Common myeloid progenitor, CD34-positive (primary cell): ENCODE results near the gene WDFY2.
"Not testable (repeated sequence)": the region's sequence is repeated elsewhere in the genome, so short reads cannot be mapped to it uniquely, and the experiment has no call there.

Experiments used
- CTCF ChIA-PET: fragments of 350-600 bp; sonication (Branson Sonifier 250); formaldehyde crosslinking; loops from one replicate; lab custom pipeline; 2021; ENCODE audit warnings: antibody characterized with exemption; lab: Charles Lee
- POLR2A ChIA-PET: fragments of 350-600 bp; sonication (Branson Sonifier 250); formaldehyde crosslinking; loops from one replicate; lab custom pipeline; 2021; ENCODE audit warnings: antibody characterized with exemption; lab: Charles Lee
- DNase-seq, 3 donors: peaks; one replicate each; pipeline versions ENCODE4 v3.0.0 to v3.0.0-alpha.2; 2013
- H3K27ac ChIP-seq, 2 experiments: 1 replicate in 1 of 2; 2 replicates in 1 of 2; pipeline ENCODE4 v1.7.0; 2013; ENCODE audit warnings: inconsistent platforms in 2 of 2, low read length in 2 of 2, mild to moderate bottlenecking in 2 of 2, low read depth in 1 of 2, moderate library complexity in 1 of 2; ENCODE audit not compliant: severe bottlenecking in 2 of 2, insufficient read depth in 1 of 2, poor library complexity in 1 of 2
- H3K27me3 ChIP-seq, 5 experiments: replicated peaks in 2 of 5; 1 replicate in 3 of 5; 2 replicates in 2 of 5; pipeline versions ENCODE4 v1.6.1 to v1.7.0; 2013; ENCODE audit warnings: low read length in 4 of 5, mild to moderate bottlenecking in 2 of 5, moderate library complexity in 2 of 5, inconsistent platforms in 1 of 5; ENCODE audit not compliant: insufficient read depth in 5 of 5, control insufficient read depth in 4 of 5
- H3K36me3 ChIP-seq, 4 experiments: 1 replicate in 2 of 4; 2 replicates in 2 of 4; pipeline versions ENCODE4 v1.6.1 to v1.7.0; 2013; ENCODE audit warnings: low read length in 3 of 4, control low read depth in 1 of 4, mild to moderate bottlenecking in 1 of 4; ENCODE audit not compliant: control insufficient read depth in 4 of 4, insufficient read depth in 4 of 4
- H3K4me1 ChIP-seq, 4 experiments: 1 replicate in 3 of 4; 2 replicates in 1 of 4; pipeline versions ENCODE4 v1.6.1 to v1.7.1; 2013; ENCODE audit warnings: low read length in 3 of 4, mild to moderate bottlenecking in 3 of 4, control low read depth in 1 of 4, inconsistent platforms in 1 of 4, moderate library complexity in 1 of 4; ENCODE audit not compliant: control insufficient read depth in 4 of 4, insufficient read depth in 4 of 4; ENCODE audit errors: control extremely low read depth in 1 of 4
- H3K4me3 ChIP-seq, 7 experiments: 1 replicate in 4 of 7; 2 replicates in 3 of 7; pipeline versions ENCODE4 v1.5.1 to v1.7.0; 2013; ENCODE audit warnings: mild to moderate bottlenecking in 7 of 7, low read length in 6 of 7, moderate library complexity in 6 of 7, inconsistent platforms in 2 of 7, low read depth in 2 of 7, control low read depth in 1 of 7; ENCODE audit not compliant: insufficient read depth in 4 of 7, control insufficient read depth in 1 of 7; ENCODE audit errors: extremely low read depth in 1 of 7
- H3K9me3 ChIP-seq, 5 experiments: 1 replicate in 4 of 5; 2 replicates in 1 of 5; pipeline versions ENCODE4 v1.6.1 to v1.7.1; 2013; ENCODE audit warnings: low read length in 4 of 5, mild to moderate bottlenecking in 2 of 5, inconsistent platforms in 1 of 5, low read depth in 1 of 5, moderate library complexity in 1 of 5; ENCODE audit not compliant: control insufficient read depth in 4 of 5, insufficient read depth in 2 of 5; ENCODE audit errors: control extremely low read depth in 1 of 5
- WGBS: methylation state at CpG from one replicate; pipeline ENCODE4 v1.1.5; 2013; ENCODE audit not compliant: insufficient coverage; 5-methylcytosine and 5-hydroxymethylcytosine counted together

WDFY2 gene

GRCh38 chr13:51590231-51590970, 6.1 kb downstream of the WDFY2 start:
- no peaks in the 10 kb centered on the region for H3K27me3 ChIP-seq
- no peak for DNase-seq
- peaks cover 33 to 60% (median 47%) of the 10 kb centered on the region in 4 experiments for H3K4me1 ChIP-seq
- ChIA-PET CTCF (interaction anchor here (0.7 to 2.5 kb wide), 9 partner anchors 17 to 210 kb away, joined by 3 to 10 read pairs (median 3); no protein-coding TSS in a partner anchor), POLR2A (interaction anchor here (0.7 kb wide), 1 partner anchor 113 kb away, joined by 3 read pairs; no protein-coding TSS in a partner anchor)
- no CpG with 5 or more reads among the region's 1 CpG for whole genome bisulfite sequencing
- no peaks in the 10 kb centered on the region for H3K9me3 ChIP-seq
- peak overlapping the region in 1 of 7 experiments; percentile 25 for H3K4me3 ChIP-seq
- H3K27ac ChIP-seq, result peak overlapping the region in 1 of 2 experiments; percentile 77
- H3K36me3 ChIP-seq, result no peaks in the 10 kb centered on the region

GRCh38 chr13:51590971-51591627, 6.8 kb downstream of the WDFY2 start:
- DNase-seq, result peak; percentile 35 to 73 (median 64)
- Histone ChIP-seq H3K4me1 (peaks cover 32 to 55% (median 43%) of the 10 kb centered on the region in 4 experiments), H3K9me3 (no peaks in the 10 kb centered on the region), H3K4me3 (peak overlapping the region in 2 of 7 experiments; percentile 14 to 25), H3K27ac (peak overlapping the region; percentile 56 to 77), H3K27me3 (no peaks in the 10 kb centered on the region), H3K36me3 (no peaks in the 10 kb centered on the region)
- CTCF ChIA-PET, result interaction anchor here (0.7 to 2.5 kb wide), 8 partner anchors 28 to 241 kb away, joined by 3 to 10 read pairs (median 4); no protein-coding TSS in a partner anchor
- POLR2A ChIA-PET, result no interaction called here
- 14% methylated on average over 2 of the region's 4 CpGs for WGBS

- H3K9me3 ChIP-seq, DNase-seq, POLR2A ChIA-PET, H3K4me3 ChIP-seq, H3K27me3 ChIP-seq, H3K36me3 ChIP-seq: not testable (repeated sequence)
- peaks cover 31 to 55% (median 42%) of the 10 kb centered on the region in 4 experiments for H3K4me1 ChIP-seq
- CTCF ChIA-PET, result interaction anchor here (0.6 to 2.5 kb wide), 7 partner anchors 7 to 240 kb away, joined by 3 to 10 read pairs (median 4); no protein-coding TSS in a partner anchor
- H3K27ac ChIP-seq, result peak overlapping the region; percentile 56 to 77
- 88% methylated on average over 1 of the region's 1 CpG for WGBS
Observed at GRCh38 chr13:51591938-51592337, 7.7 kb downstream of the WDFY2 start.

- ChIA-PET CTCF (interaction anchor here (1.1 to 1.9 kb wide), 4 partner anchors 9 to 35 kb away, joined by 3 to 4 read pairs (median 4); no protein-coding TSS in a partner anchor), POLR2A (no interaction called here)
- no peak for DNase-seq
- no peaks in the 10 kb centered on the region for H3K27me3 ChIP-seq
- WGBS, result 100% methylated on average over 2 of the region's 3 CpGs
- no peaks in the 10 kb centered on the region for H3K36me3 ChIP-seq
- H3K9me3 ChIP-seq, result no peaks in the 10 kb centered on the region
- H3K27ac ChIP-seq, result no peak overlapping the region
- H3K4me3 ChIP-seq, result no peak overlapping the region
- peaks cover 24 to 45% (median 34%) of the 10 kb centered on the region in 4 experiments for H3K4me1 ChIP-seq
Observed at GRCh38 chr13:51594432-51594831, 10.2 kb downstream of the WDFY2 start.

GRCh38 chr13:51595416-51595815, 11.2 kb downstream of the WDFY2 start:
- no peaks in the 10 kb centered on the region for H3K36me3 ChIP-seq
- H3K27me3 ChIP-seq, result no peaks in the 10 kb centered on the region
- ChIA-PET POLR2A (interaction anchor here (1.0 to 1.1 kb wide), 2 partner anchors 10 to 40 kb away, joined by 3 to 4 read pairs; no protein-coding TSS in a partner anchor), CTCF (interaction anchor here (0.6 to 2.2 kb wide), 8 partner anchors 10 to 202 kb away, joined by 3 to 11 read pairs (median 4); no protein-coding TSS in a partner anchor)
- H3K4me3 ChIP-seq, result no peak overlapping the region
- no CpG with 5 or more reads among the region's 3 CpGs for WGBS
- peak; percentile 14 to 61 (median 55) for DNase-seq
- no peaks in the 10 kb centered on the region for H3K9me3 ChIP-seq
- peak overlapping the region in 1 of 2 experiments; percentile 38 for H3K27ac ChIP-seq
- H3K4me1 ChIP-seq, result peaks cover 25 to 46% (median 37%) of the 10 kb centered on the region in 4 experiments

- no peak for DNase-seq
- ChIA-PET POLR2A (interaction anchor here (1.0 to 1.3 kb wide), 2 partner anchors 39 to 143 kb away, joined by 3 read pairs; no protein-coding TSS in a partner anchor), CTCF (interaction anchor here (0.6 to 2.2 kb wide), 7 partner anchors 9 to 201 kb away, joined by 3 to 11 read pairs (median 4); no protein-coding TSS in a partner anchor)
- peaks cover 16 to 43% (median 33%) of the 10 kb centered on the region in 4 experiments for H3K4me1 ChIP-seq
- no peak overlapping the region for H3K4me3 ChIP-seq
- no peaks in the 10 kb centered on the region for H3K9me3 ChIP-seq
- H3K27ac ChIP-seq, result no peak overlapping the region
- H3K27me3 ChIP-seq, result no peaks in the 10 kb centered on the region
- WGBS, result 100% methylated on average over 1 of the region's 2 CpGs
- no peaks in the 10 kb centered on the region for H3K36me3 ChIP-seq
Observed at GRCh38 chr13:51596541-51596940, 12.3 kb downstream of the WDFY2 start.
